Trophoblast cell (in vitro differentiated cells and primary cell): ENCODE measurements around the gene GALNT4.

ENCODE experiments used
- DNase-seq, 2 donors: peaks; one replicate each; pipeline ENCODE4 v3.0.0-alpha.2; 2016
- H2AFZ ChIP-seq: 2 replicates; pipeline ENCODE4 v1.6.1; 2013; ENCODE audit warnings: low read length, moderate library complexity, mild to moderate bottlenecking; ENCODE audit not compliant: insufficient read depth, poor library complexity
- H2AK5ac ChIP-seq: 2 replicates; pipeline ENCODE4 v1.6.1; 2013; ENCODE audit warnings: mild to moderate bottlenecking, low read length
- H2BK120ac ChIP-seq: 2 replicates; pipeline ENCODE4 v1.6.1; 2013; ENCODE audit warnings: low read length, mild to moderate bottlenecking, moderate library complexity; ENCODE audit not compliant: insufficient read depth, poor library complexity
- H2BK12ac ChIP-seq: 2 replicates; pipeline ENCODE4 v1.6.1; 2013; ENCODE audit warnings: mild to moderate bottlenecking, low read length, moderate library complexity
- H2BK5ac ChIP-seq: 2 replicates; pipeline ENCODE4 v1.6.1; 2013; ENCODE audit warnings: low read length, low read depth, moderate library complexity, mild to moderate bottlenecking; ENCODE audit not compliant: poor library complexity
- H3K14ac ChIP-seq: 2 replicates; pipeline ENCODE4 v1.6.1; 2013; ENCODE audit warnings: mild to moderate bottlenecking, low read length
- H3K18ac ChIP-seq: 2 replicates; pipeline ENCODE4 v1.6.1; 2013; ENCODE audit warnings: mild to moderate bottlenecking, low read length
- H3K23ac ChIP-seq: 2 replicates; pipeline ENCODE4 v1.6.1; 2013; ENCODE audit warnings: low read length
- H3K27ac ChIP-seq: 2 replicates; pipeline ENCODE4 v1.5.1; 2013; ENCODE audit warnings: low read depth, mild to moderate bottlenecking, inconsistent platforms, low read length, moderate library complexity
- H3K27me3 ChIP-seq: 2 replicates; pipeline ENCODE4 v1.6.1; 2013; ENCODE audit warnings: inconsistent platforms, mild to moderate bottlenecking, low read length, moderate library complexity; ENCODE audit not compliant: insufficient read depth
- H3K36me3 ChIP-seq, 2 experiments: 1 replicate in 1 of 2; 2 replicates in 1 of 2; pipeline ENCODE4 v1.6.1; 2013; ENCODE audit warnings: low read length in 2 of 2, mild to moderate bottlenecking in 2 of 2, moderate library complexity in 1 of 2; ENCODE audit not compliant: insufficient read depth in 2 of 2, control insufficient read depth in 1 of 2
- H3K4ac ChIP-seq: 2 replicates; pipeline ENCODE4 v1.6.1; 2013; ENCODE audit warnings: low read depth, mild to moderate bottlenecking, low read length, moderate library complexity
- H3K4me1 ChIP-seq, 2 experiments: 1 replicate in 1 of 2; 2 replicates in 1 of 2; pipeline ENCODE4 v1.6.1; 2013; ENCODE audit warnings: low read length in 2 of 2, mild to moderate bottlenecking in 2 of 2, moderate library complexity in 1 of 2; ENCODE audit not compliant: insufficient read depth in 2 of 2, control insufficient read depth in 1 of 2
- H3K4me2 ChIP-seq: 2 replicates; pipeline ENCODE4 v1.6.1; 2013; ENCODE audit warnings: inconsistent platforms, mild to moderate bottlenecking, low read length, moderate library complexity
- H3K4me3 ChIP-seq: 2 replicates; pipeline ENCODE4 v1.5.1; 2013; ENCODE audit warnings: mild to moderate bottlenecking, low read depth, low read length, inconsistent platforms
- H3K79me1 ChIP-seq: one replicate; pipeline ENCODE4 v1.6.1; 2013; ENCODE audit warnings: low read length
- H3K79me2 ChIP-seq: 2 replicates; pipeline ENCODE4 v1.6.1; 2013; ENCODE audit warnings: low read length, mild to moderate bottlenecking; ENCODE audit not compliant: control insufficient read depth, insufficient read depth, poor library complexity
- H3K9ac ChIP-seq: 2 replicates; pipeline ENCODE4 v1.6.1; 2013; ENCODE audit warnings: mild to moderate bottlenecking, low read length
- H3K9me3 ChIP-seq: 2 replicates; pipeline ENCODE4 v1.6.1; 2013; ENCODE audit warnings: low read depth, mild to moderate bottlenecking, control low read depth, inconsistent platforms, low read length; ENCODE audit not compliant: insufficient read depth
- H4K12ac ChIP-seq: 2 replicates; pipeline ENCODE4 v1.6.1; 2013; ENCODE audit warnings: low read depth, mild to moderate bottlenecking, low read length, moderate library complexity
- H4K8ac ChIP-seq: 2 replicates; pipeline ENCODE4 v1.6.1; 2013; ENCODE audit warnings: low read depth, mild to moderate bottlenecking, low read length, moderate library complexity
- H4K91ac ChIP-seq: one replicate; pipeline ENCODE4 v1.6.1; 2013; ENCODE audit warnings: low read depth, mild to moderate bottlenecking, low read length, moderate library complexity
- WGBS: extraction: QIAGEN DNeasy Blood & Tissue Kit; methylation state at CpG from one replicate; pipeline ENCODE4 v1.1.7; 2013; ENCODE audit warnings: missing lambda C conversion rate; ENCODE audit not compliant: insufficient read length, insufficient coverage; ENCODE audit errors: extremely low coverage; 5-methylcytosine and 5-hydroxymethylcytosine counted together

GALNT4 gene

DNA sequence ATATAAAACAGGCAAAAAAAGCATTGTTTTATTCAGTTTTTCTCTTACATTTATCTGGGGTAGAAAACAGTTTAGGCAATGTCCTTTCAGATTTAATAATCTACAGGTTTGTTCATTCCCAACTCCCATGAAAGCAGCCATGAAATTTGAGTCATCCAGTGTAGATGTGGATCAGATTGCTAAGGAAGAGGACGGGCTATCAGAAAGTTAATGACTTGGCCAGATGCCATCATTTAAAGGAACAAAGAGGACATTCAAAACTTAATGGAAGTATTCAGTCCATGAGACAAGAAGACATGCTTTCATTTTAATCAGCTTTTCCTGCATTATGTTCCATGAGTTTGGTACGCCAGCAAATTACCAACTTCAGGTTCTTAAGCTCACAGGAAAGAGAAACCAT is 32.4 kb upstream of the GALNT4 start:
- H3K27ac ChIP-seq, result no peak overlapping the region
- H2BK12ac ChIP-seq, result no peak overlapping the region
- H3K18ac ChIP-seq, result no peak overlapping the region
- no peak overlapping the region for H3K4me3 ChIP-seq
- no peak overlapping the region for H4K91ac ChIP-seq
- no peak for DNase-seq
- H3K14ac ChIP-seq, result no peak overlapping the region
- H3K27me3 ChIP-seq, result no peaks in the 10 kb centered on the region
- no peak overlapping the region for H3K23ac ChIP-seq
- H3K4ac ChIP-seq, result no peak overlapping the region
- no peak overlapping the region for H3K9ac ChIP-seq
- no peak overlapping the region for H4K12ac ChIP-seq
- no peak overlapping the region for H2AK5ac ChIP-seq
- no peaks in the 10 kb centered on the region for H3K4me1 ChIP-seq
- H3K4me2 ChIP-seq, result no peak overlapping the region
- H3K79me2 ChIP-seq, result no peaks in the 10 kb centered on the region
- peaks cover 3% of the 10 kb centered on the region for H3K79me1 ChIP-seq
- H4K8ac ChIP-seq, result no peak overlapping the region
- no peak overlapping the region for H2AFZ ChIP-seq
- no peaks in the 10 kb centered on the region for H3K36me3 ChIP-seq
- no CpG with 5 or more reads among the region's 2 CpGs for WGBS
- no peak overlapping the region for H2BK120ac ChIP-seq
- no peaks in the 10 kb centered on the region for H3K9me3 ChIP-seq
- H2BK5ac ChIP-seq, result no peak overlapping the region

DNA sequence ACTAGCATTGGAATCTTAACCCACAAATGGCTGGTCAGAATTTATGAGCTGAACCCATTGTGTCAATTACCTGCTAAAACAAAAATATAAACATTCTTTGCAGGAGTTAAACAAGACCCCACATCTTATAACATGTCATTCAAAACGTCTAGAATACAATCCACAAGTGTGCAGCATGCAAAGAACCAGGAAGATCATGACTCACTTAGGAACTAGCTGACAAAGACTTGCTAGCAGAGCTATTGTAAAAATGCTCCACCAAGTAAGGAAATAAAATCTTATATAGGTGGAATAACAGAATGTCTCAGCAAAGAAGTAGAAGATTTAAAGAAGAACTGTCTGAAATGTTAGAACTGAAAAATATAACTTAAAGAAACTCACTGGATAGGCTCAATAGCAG is 27.8 kb upstream of the GALNT4 start:
- Histone ChIP-seq H3K36me3 (no peaks in the 10 kb centered on the region), H3K27ac (no peak overlapping the region), H2AFZ (no peak overlapping the region), H3K9me3 (no peaks in the 10 kb centered on the region), H2BK5ac (no peak overlapping the region), H3K4me1 (no peaks in the 10 kb centered on the region), H2BK120ac (no peak overlapping the region), H3K4me2 (no peak overlapping the region), H3K9ac (no peak overlapping the region), H3K27me3 (no peaks in the 10 kb centered on the region), H4K8ac (no peak overlapping the region), H3K79me2 (no peaks in the 10 kb centered on the region), H4K91ac (no peak overlapping the region), H3K4ac (no peak overlapping the region), H3K4me3 (no peak overlapping the region), H2BK12ac (no peak overlapping the region), H3K79me1 (peaks cover 2% of the 10 kb centered on the region), H3K14ac (no peak overlapping the region), H3K18ac (no peak overlapping the region), H3K23ac (no peak overlapping the region), H4K12ac (no peak overlapping the region), H2AK5ac (no peak overlapping the region)
- no peak for DNase-seq
- WGBS, result no CpG with 5 or more reads among the region's 1 CpG

DNA sequence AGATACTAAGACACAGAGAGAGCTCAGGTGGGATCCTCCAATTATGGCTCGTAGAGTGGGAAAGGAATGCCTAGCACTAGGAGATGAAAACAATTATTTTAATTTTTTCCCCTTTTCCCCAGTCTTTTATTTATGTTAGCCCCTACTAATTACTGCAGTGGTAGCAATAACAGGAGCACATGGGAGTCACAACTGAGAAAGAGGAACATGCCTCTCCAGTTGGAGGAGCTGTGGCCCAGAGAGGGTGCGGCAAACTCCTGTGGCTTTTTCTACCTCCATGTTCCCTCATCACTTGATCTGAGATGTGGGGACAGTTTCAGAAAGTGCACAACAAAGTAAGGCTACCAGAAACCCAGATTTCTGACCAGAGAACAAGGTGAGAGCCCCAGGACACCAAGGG is 27.2 kb upstream of the GALNT4 start:
- WGBS, result no CpG with 5 or more reads among the region's 2 CpGs
- Histone ChIP-seq H3K18ac (no peak overlapping the region), H3K79me2 (no peaks in the 10 kb centered on the region), H3K79me1 (peaks cover 2% of the 10 kb centered on the region), H3K23ac (no peak overlapping the region), H3K9me3 (no peaks in the 10 kb centered on the region), H3K14ac (no peak overlapping the region), H3K4me3 (no peak overlapping the region), H3K4me1 (no peaks in the 10 kb centered on the region), H2BK5ac (no peak overlapping the region), H2BK120ac (no peak overlapping the region), H4K12ac (no peak overlapping the region), H3K36me3 (no peaks in the 10 kb centered on the region), H2AK5ac (no peak overlapping the region), H4K8ac (no peak overlapping the region), H2AFZ (no peak overlapping the region), H4K91ac (no peak overlapping the region), H3K27ac (no peak overlapping the region), H2BK12ac (peak overlapping the region; percentile 38), H3K9ac (no peak overlapping the region), H3K4me2 (no peak overlapping the region), H3K4ac (no peak overlapping the region), H3K27me3 (no peaks in the 10 kb centered on the region)
- DNase-seq, result no peak

DNA sequence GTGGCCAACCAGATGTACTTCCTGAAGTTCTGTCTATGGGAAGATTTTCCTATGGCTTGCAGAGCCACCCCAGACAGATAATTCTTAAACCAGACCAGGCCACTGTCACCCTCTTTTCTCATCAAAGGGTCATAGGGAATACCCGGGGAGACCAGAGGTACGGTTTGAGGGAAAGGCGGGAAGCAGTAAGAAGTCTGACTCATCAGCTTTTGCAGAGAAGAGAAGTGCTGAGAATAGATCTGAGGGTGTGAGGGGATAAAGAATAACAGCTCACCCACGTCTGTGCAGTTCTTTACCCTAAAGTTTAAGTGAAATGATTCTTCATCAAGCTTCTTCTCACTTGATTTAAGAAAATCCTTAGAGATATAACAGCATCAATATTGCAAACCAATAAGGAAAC is 22.5 kb upstream of the GALNT4 start:
- Histone ChIP-seq H3K4me2 (no peak overlapping the region), H4K12ac (no peak overlapping the region), H3K9ac (no peak overlapping the region), H3K4ac (no peak overlapping the region), H2BK120ac (no peak overlapping the region), H3K9me3 (no peaks in the 10 kb centered on the region), H3K14ac (no peak overlapping the region), H3K79me2 (no peaks in the 10 kb centered on the region), H2BK5ac (no peak overlapping the region), H2AK5ac (no peak overlapping the region), H4K91ac (no peak overlapping the region), H3K4me3 (no peak overlapping the region), H3K23ac (no peak overlapping the region), H3K27me3 (no peaks in the 10 kb centered on the region), H3K18ac (no peak overlapping the region), H4K8ac (no peak overlapping the region), H2BK12ac (no peak overlapping the region), H3K36me3 (no peaks in the 10 kb centered on the region), H3K79me1 (peaks cover 12% of the 10 kb centered on the region), H3K4me1 (peaks cover 5 to 10% of the 10 kb centered on the region in 2 experiments), H3K27ac (no peak overlapping the region), H2AFZ (no peak overlapping the region)
- no CpG with 5 or more reads among the region's 4 CpGs for WGBS
- no peak for DNase-seq
